HG03135 (cell line): ENCODE data around the gene IMMP2L.

Experiments
- ATAC-seq: cut with Tn5 transposase; IDR thresholded peaks from one replicate; pipeline ENCODE4 v1.9.1; 2021; ENCODE audit warnings: mild to moderate bottlenecking, moderate library complexity; ENCODE audit not compliant: unreplicated experiment

Gene IMMP2L

GRCh38 chr7:111113263-111114017 is 448.9 kb downstream of the IMMP2L start:
- ATAC-seq, result no peak

GRCh38 chr7:111112439-111112838 is 449.9 kb downstream of the IMMP2L start:
- no peak for ATAC-seq

GRCh38 chr7:111108496-111108895 is 453.8 kb downstream of the IMMP2L start:
- ATAC-seq, result no peak

- no peak for ATAC-seq
These were observed 454.3 kb downstream of the IMMP2L start for GRCh38 chr7:111108000-111108399.

- ATAC-seq, result no peak
These were observed 454.7 kb downstream of the IMMP2L start for GRCh38 chr7:111107579-111107978.

GRCh38 chr7:111105269-111105668 is 457.0 kb downstream of the IMMP2L start:
- ATAC-seq, result no peak

GRCh38 chr7:111104710-111105109 is 457.6 kb downstream of the IMMP2L start:
- no peak for ATAC-seq

GRCh38 chr7:111103678-111104274 is 458.5 kb downstream of the IMMP2L start:
- ATAC-seq, result peak; percentile 63

- no peak for ATAC-seq
These were observed 459.2 kb downstream of the IMMP2L start for GRCh38 chr7:111103136-111103535.

- ATAC-seq, result no peak
These were observed 460.2 kb downstream of the IMMP2L start for GRCh38 chr7:111101856-111102646.

- ATAC-seq, result no peak
These were observed 463.4 kb downstream of the IMMP2L start for GRCh38 chr7:111098926-111099250.

- peak; percentile 91 for ATAC-seq
These were observed 464.0 kb downstream of the IMMP2L start for GRCh38 chr7:111098011-111098925.

GRCh38 chr7:111096997-111097396 is 465.3 kb downstream of the IMMP2L start:
- no peak for ATAC-seq

- ATAC-seq, result no peak
These were observed 467.9 kb downstream of the IMMP2L start for GRCh38 chr7:111094419-111094818.

GRCh38 chr7:111093496-111093895 is 468.8 kb downstream of the IMMP2L start:
- no peak for ATAC-seq

- ATAC-seq, result no peak
These were observed 469.7 kb downstream of the IMMP2L start for GRCh38 chr7:111092406-111093236.

GRCh38 chr7:111091593-111092358 is 470.5 kb downstream of the IMMP2L start:
- ATAC-seq, result no peak

GRCh38 chr7:111090846-111091245 is 471.4 kb downstream of the IMMP2L start, which contains the start of gene LRRN3:
TSS of gene LRRN3 (plus strand) at chr7:111091127. CDS start at chr7:111122773, 31,646 bp downstream.
- no peak for ATAC-seq

GRCh38 chr7:111089822-111090426 is 472.4 kb downstream of the IMMP2L start:
- peak; percentile 61 for ATAC-seq
